GM12873 (cell line): ENCODE results near the gene CYTH1.

Experiments used
- TF ChIP-seq, protein P1 (sequence below): IDR thresholded peaks from 2 replicates; pipeline ENCODE4 v1.5.1; 2012; ENCODE audit warnings: low read depth, mild to moderate bottlenecking, moderate library complexity, low read length, control low read depth; ENCODE audit not compliant: insufficient read depth; ENCODE audit errors: missing control alignments

CYTH1 gene

GRCh38 chr17:78640700-78641099, 141.4 kb downstream of the CYTH1 start:
- TF ChIP-seq, protein P1, sequence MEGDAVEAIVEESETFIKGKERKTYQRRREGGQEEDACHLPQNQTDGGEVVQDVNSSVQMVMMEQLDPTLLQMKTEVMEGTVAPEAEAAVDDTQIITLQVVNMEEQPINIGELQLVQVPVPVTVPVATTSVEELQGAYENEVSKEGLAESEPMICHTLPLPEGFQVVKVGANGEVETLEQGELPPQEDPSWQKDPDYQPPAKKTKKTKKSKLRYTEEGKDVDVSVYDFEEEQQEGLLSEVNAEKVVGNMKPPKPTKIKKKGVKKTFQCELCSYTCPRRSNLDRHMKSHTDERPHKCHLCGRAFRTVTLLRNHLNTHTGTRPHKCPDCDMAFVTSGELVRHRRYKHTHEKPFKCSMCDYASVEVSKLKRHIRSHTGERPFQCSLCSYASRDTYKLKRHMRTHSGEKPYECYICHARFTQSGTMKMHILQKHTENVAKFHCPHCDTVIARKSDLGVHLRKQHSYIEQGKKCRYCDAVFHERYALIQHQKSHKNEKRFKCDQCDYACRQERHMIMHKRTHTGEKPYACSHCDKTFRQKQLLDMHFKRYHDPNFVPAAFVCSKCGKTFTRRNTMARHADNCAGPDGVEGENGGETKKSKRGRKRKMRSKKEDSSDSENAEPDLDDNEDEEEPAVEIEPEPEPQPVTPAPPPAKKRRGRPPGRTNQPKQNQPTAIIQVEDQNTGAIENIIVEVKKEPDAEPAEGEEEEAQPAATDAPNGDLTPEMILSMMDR = no peak

DNA sequence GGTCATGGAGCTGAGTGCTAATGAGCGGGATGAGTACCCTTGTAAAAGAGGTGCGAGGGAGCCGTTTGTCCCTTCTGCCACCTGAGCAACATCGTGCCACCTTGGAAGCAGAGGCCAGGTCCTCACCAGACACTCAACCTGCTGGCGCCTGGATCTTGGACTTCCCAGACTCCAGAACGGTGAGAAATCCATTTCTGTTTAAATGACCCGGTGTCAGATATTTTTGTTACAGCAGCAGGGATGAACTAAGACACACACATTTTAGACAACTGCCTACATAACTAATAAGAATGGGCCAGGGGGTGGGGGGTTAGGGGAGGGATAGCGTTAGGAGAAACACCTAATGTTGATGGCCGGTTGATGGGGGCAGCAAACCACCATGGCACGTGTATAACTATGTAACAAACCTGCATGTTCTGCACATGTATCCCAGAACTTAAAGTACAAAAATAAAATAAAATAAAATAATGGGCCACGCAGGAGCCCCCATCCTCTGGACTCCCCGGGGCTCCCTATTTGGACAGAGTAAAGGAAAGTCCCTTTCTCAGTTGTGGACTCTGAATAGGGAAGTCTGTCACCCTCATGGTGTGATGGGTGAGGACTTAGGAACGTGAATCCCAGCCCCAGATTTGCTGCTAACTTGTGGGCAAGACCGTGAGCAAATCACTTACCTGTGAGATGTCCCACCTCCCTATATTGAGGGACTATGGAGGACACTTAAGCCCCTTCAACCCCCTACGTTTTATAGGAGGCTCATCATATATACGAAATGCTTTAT, 144.2 kb downstream of the CYTH1 start:
- TF ChIP-seq, protein P1 = no peak

DNA sequence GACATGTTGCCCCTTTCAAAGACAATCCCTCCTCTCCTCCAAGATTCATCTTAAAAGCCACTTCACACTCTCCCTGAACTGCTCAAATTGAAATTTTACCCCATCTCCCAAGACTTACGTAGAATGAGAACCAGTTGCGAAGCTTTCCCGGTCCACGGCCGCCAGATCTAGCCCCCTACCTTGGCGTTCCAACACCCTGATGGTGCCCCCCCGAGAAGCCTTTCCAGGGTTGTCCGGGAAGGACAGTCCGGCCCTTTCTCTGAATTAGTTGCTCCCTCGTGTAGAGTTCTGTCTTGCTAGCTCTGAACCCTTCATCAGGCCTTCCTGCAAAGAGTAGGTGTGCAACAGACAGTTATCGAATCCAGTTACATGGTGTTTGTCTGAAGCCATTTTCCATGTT, 144.9 kb downstream of the CYTH1 start:
- TF ChIP-seq, protein P1 = no peak

GRCh38 chr17:78634154-78634553, 147.9 kb downstream of the CYTH1 start:
- TF ChIP-seq, protein P1 = no peak

GRCh38 chr17:78629436-78629995, 152.6 kb downstream of the CYTH1 start:
- TF ChIP-seq, protein P1 = no peak

DNA sequence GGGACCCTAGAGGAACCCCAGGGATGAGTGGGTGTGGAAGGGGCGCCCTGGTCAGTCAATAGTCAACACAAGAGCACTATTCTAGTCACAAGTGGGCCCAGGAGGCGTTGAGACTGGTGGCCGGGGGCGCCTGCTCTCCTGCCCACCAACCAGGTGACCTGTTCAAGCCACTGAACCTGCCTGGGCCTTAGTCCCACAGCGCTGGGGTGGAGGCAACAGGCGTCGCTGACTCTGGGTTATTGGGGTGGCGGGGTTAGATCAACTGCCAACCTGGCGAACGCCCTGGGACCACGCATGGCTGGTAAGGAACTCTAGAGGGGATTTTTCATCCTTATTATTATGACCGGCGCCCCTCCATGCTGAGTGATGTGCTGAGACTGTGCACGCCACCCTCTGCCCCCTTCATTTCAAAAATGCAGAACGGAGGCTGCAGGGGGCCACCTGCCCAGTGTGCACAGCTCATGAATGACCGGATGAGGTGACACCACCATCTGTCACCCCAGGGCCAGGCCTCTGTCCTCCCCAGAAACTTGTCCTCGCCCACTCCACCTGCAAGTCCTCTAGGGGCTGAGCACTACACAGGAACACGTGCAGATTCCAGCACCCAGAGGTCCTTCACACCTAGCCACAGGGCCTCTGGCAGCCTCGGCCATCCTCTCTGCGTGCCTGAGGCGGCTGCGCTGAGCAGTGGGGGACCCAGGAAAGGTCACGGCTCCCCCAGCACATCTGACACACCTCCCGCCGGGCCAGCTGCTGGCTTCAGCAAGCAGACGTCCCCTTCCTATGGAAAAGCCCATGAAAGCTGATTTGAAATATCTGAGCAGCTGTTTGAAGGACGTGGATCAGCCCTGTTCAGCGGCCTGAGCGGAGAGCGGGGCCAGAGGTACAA, 153.3 kb downstream of the CYTH1 start:
- TF ChIP-seq, protein P1 = no peak
